ENCODE data around the gene ARAP3. TPM values are rescaled to one million over a fixed set of nuclear protein-coding genes. Genes with fewer than 3 reads are reported as not detected.

Gene ARAP3
- total and polyA plus RNA-seq, 2 donors (not counting 1 experiment from before 2014, with no cell fraction given): 0.34 to 3.7 TPM

- Mint-ChIP-seq H3K27ac (no peak overlapping the region), H3K4me1 (peaks cover 26% of the 10 kb centered on the region), H3K4me3 (no peak overlapping the region), H3K27me3 (peaks cover 21% of the 10 kb centered on the region), H3K9me3 (ENCODE audit: insufficient read depth) (no peaks in the 10 kb centered on the region)
- H3K79me2 ChIP-seq (ENCODE audit: control insufficient read depth, insufficient read depth, low read length): peaks cover 8% of the 10 kb centered on the region
- DNase-seq (no peak), ATAC-seq (ENCODE audit: low read depth) (no peak)
- no peak overlapping the region for H2AFZ ChIP-seq (ENCODE audit: insufficient read depth, low read depth, low read length, poor library complexity, severe bottlenecking)
- ChIA-PET CTCF (interaction anchor here (0.7 to 2.1 kb wide), 5 partner anchors 10 to 97 kb away, joined by 3 to 6 read pairs (median 4); no protein-coding TSS in a partner anchor), POLR2A (interaction anchor here (0.7 kb wide), 1 partner anchor 8 kb away, joined by 3 read pairs; no protein-coding TSS in a partner anchor)
- no peak overlapping the region for H3K9ac ChIP-seq (ENCODE audit: low read length)
- H3K4me2 ChIP-seq (replicated peaks; ENCODE audit: low read depth, low read length, poor library complexity, severe bottlenecking): no peak overlapping the region
- H3K9me3 ChIP-seq (ENCODE audit: control extremely low read depth in 1 of 3, control insufficient read depth in 2 of 3, insufficient read depth in 1 of 3, low read length in 2 of 3): peaks cover 0 to 6% (median 0%) of the 10 kb centered on the region in 3 donors
- H3K4me3 ChIP-seq (ENCODE audit: control extremely low read depth in 1 of 5, extremely low read depth in 1 of 5, insufficient read depth in 1 of 5, low read depth in 2 of 5, low read length in 4 of 5): no peak overlapping the region
- H3K27ac ChIP-seq (ENCODE audit: low read length in 2 of 2): no peak overlapping the region
- TF ChIP-seq, protein P1, sequence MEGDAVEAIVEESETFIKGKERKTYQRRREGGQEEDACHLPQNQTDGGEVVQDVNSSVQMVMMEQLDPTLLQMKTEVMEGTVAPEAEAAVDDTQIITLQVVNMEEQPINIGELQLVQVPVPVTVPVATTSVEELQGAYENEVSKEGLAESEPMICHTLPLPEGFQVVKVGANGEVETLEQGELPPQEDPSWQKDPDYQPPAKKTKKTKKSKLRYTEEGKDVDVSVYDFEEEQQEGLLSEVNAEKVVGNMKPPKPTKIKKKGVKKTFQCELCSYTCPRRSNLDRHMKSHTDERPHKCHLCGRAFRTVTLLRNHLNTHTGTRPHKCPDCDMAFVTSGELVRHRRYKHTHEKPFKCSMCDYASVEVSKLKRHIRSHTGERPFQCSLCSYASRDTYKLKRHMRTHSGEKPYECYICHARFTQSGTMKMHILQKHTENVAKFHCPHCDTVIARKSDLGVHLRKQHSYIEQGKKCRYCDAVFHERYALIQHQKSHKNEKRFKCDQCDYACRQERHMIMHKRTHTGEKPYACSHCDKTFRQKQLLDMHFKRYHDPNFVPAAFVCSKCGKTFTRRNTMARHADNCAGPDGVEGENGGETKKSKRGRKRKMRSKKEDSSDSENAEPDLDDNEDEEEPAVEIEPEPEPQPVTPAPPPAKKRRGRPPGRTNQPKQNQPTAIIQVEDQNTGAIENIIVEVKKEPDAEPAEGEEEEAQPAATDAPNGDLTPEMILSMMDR (IDR thresholded peaks at IDR 0.05): no peak
- TF ChIP-seq EZH2 (IDR thresholded peaks at IDR 0.05; ENCODE audit: borderline replicate concordance, insufficient read depth, low read depth, low read length, poor library complexity, severe bottlenecking): no peak
- no peaks in the 10 kb centered on the region for H3K36me3 ChIP-seq (replicated peaks in 1 of 2; ENCODE audit: control extremely low read depth in 1 of 2, control insufficient read depth in 1 of 2, extremely low read depth in 1 of 2, insufficient read depth in 2 of 2, low read length in 1 of 2)
- peaks cover 14 to 17% of the 10 kb centered on the region in 2 donors for H3K4me1 ChIP-seq (ENCODE audit: control insufficient read depth in 2 of 2, insufficient read depth in 2 of 2, low read length in 2 of 2)
- peaks cover 0 to 8% (median 1%) of the 10 kb centered on the region in 4 experiments for H3K27me3 ChIP-seq (replicated peaks in 1 of 4; ENCODE audit: control extremely low read depth in 1 of 4, control insufficient read depth in 3 of 4, insufficient read depth in 4 of 4, low read length in 3 of 4)
- H4K20me1 ChIP-seq (ENCODE audit: control insufficient read depth, insufficient read depth, low read length, poor library complexity, severe bottlenecking): no peaks in the 10 kb centered on the region
- intact Hi-C loops (cut with micrococcal nuclease): loop anchor here (10.0 kb wide), 1 partner anchor 450 kb away; the partner anchor contains the start of gene NDFIP1
- 90% methylated on average over 5 of the region's 7 CpGs for WGBS (ENCODE audit: insufficient coverage)
Observed at GRCh38 chr5:141655020-141655419, 27.0 kb downstream of the ARAP3 start.

DNA sequence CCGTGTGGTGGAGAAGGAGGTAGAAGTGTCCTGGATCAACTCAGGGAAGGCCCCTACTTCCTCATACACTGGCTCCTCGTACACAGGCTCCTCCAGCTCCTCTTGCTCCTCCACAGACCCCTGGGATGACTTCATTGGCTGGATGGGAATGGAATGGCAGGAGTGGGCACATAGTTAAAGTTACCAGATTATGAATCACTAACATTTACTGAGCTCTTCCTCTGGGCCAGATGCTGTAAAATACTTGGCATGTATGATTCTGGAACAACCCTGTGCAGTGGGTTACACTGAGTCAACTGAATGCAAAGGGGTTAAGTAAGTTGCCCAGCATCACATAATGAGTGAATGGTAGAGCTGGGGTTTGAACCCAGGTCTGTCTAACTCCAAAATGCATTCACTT, 27.7 kb downstream of the ARAP3 start:
- CTCF ChIA-PET: interaction anchor here (0.7 to 2.1 kb wide), 7 partner anchors 10 to 307 kb away, joined by 3 to 6 read pairs (median 3); no protein-coding TSS in a partner anchor
- POLR2A ChIA-PET: interaction anchor here (0.7 kb wide), 2 partner anchors 9 to 168 kb away, joined by 3 to 4 read pairs; no protein-coding TSS in a partner anchor
- H3K4me1 Mint-ChIP-seq: peaks cover 33% of the 10 kb centered on the region
- ATAC-seq (ENCODE audit: low read depth) (no peak), DNase-seq (no peak)
- peaks cover 14 to 22% of the 10 kb centered on the region in 2 donors for H3K4me1 ChIP-seq (ENCODE audit: control insufficient read depth in 2 of 2, insufficient read depth in 2 of 2, low read length in 2 of 2)
- no peaks in the 10 kb centered on the region for H3K36me3 ChIP-seq (replicated peaks in 1 of 2; ENCODE audit: control extremely low read depth in 1 of 2, control insufficient read depth in 1 of 2, extremely low read depth in 1 of 2, insufficient read depth in 2 of 2, low read length in 1 of 2)
- H3K9me3 ChIP-seq (ENCODE audit: control extremely low read depth in 1 of 3, control insufficient read depth in 2 of 3, insufficient read depth in 1 of 3, low read length in 2 of 3): peaks cover 0 to 1% (median 0%) of the 10 kb centered on the region in 3 donors
- H3K4me3 ChIP-seq (ENCODE audit: control extremely low read depth in 1 of 5, extremely low read depth in 1 of 5, insufficient read depth in 1 of 5, low read depth in 2 of 5, low read length in 4 of 5): no peak overlapping the region
- H3K9me3 Mint-ChIP-seq (ENCODE audit: insufficient read depth): no peaks in the 10 kb centered on the region
- no peak overlapping the region for H3K4me3 Mint-ChIP-seq
- H3K27ac ChIP-seq (ENCODE audit: low read length in 2 of 2): no peak overlapping the region
- no peak overlapping the region for H3K4me2 ChIP-seq (replicated peaks; ENCODE audit: low read depth, low read length, poor library complexity, severe bottlenecking)
- H3K27ac Mint-ChIP-seq: no peak overlapping the region
- no peak overlapping the region for H3K9ac ChIP-seq (ENCODE audit: low read length)
- no peaks in the 10 kb centered on the region for H4K20me1 ChIP-seq (ENCODE audit: control insufficient read depth, insufficient read depth, low read length, poor library complexity, severe bottlenecking)
- no peak overlapping the region for H2AFZ ChIP-seq (ENCODE audit: insufficient read depth, low read depth, low read length, poor library complexity, severe bottlenecking)
- peaks cover 0 to 8% (median 1%) of the 10 kb centered on the region in 4 experiments for H3K27me3 ChIP-seq (replicated peaks in 1 of 4; ENCODE audit: control extremely low read depth in 1 of 4, control insufficient read depth in 3 of 4, insufficient read depth in 4 of 4, low read length in 3 of 4)
- no CpG with 5 or more reads among the region's 2 CpGs for WGBS (ENCODE audit: insufficient coverage)
- H3K79me2 ChIP-seq (ENCODE audit: control insufficient read depth, insufficient read depth, low read length): peaks cover 8% of the 10 kb centered on the region
- intact Hi-C loops (cut with micrococcal nuclease): loop anchor here (10.0 kb wide), 1 partner anchor 451 kb away; the partner anchor contains the start of gene NDFIP1
- TF ChIP-seq, protein P1 (IDR thresholded peaks at IDR 0.05): no peak
- no peak for TF ChIP-seq EZH2 (IDR thresholded peaks at IDR 0.05; ENCODE audit: borderline replicate concordance, insufficient read depth, low read depth, low read length, poor library complexity, severe bottlenecking)
- H3K27me3 Mint-ChIP-seq: peaks cover 21% of the 10 kb centered on the region

All from B cell (primary cell).